ENCODE results near the gene FMO3.

FMO3 gene

DNA sequence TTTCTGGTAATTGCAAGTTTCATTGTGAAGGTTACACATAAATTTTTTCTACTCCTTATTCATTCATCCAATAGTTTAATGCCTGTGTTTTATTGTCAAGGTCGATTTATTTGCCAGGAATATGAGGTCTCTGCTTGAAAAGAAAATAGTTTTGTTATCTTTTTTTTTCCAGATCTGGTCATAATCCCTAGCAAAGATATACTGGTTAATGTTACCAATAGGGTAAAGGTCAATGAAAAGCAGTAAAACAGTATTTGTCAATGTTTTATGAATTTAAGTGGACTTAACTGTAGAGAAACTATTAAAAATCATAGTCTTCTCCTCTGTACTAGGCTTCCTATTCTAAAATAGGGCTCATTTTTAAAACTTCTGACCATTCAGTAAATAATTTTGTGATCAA lies 8.1 kb upstream of the FMO3 start:
- no peak overlapping the region for H2AFZ ChIP-seq (ENCODE audit: low read depth, low read length, severe bottlenecking)
- no peak for TF ChIP-seq EZH2phosphoT487 (conservative IDR thresholded peaks at IDR 0.05; ENCODE audit: low read length)
- TF ChIP-seq, protein P1, sequence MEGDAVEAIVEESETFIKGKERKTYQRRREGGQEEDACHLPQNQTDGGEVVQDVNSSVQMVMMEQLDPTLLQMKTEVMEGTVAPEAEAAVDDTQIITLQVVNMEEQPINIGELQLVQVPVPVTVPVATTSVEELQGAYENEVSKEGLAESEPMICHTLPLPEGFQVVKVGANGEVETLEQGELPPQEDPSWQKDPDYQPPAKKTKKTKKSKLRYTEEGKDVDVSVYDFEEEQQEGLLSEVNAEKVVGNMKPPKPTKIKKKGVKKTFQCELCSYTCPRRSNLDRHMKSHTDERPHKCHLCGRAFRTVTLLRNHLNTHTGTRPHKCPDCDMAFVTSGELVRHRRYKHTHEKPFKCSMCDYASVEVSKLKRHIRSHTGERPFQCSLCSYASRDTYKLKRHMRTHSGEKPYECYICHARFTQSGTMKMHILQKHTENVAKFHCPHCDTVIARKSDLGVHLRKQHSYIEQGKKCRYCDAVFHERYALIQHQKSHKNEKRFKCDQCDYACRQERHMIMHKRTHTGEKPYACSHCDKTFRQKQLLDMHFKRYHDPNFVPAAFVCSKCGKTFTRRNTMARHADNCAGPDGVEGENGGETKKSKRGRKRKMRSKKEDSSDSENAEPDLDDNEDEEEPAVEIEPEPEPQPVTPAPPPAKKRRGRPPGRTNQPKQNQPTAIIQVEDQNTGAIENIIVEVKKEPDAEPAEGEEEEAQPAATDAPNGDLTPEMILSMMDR (IDR thresholded peaks at IDR 0.05; ENCODE audit: insufficient read depth, low read length, poor library complexity, severe bottlenecking): no peak

DNA sequence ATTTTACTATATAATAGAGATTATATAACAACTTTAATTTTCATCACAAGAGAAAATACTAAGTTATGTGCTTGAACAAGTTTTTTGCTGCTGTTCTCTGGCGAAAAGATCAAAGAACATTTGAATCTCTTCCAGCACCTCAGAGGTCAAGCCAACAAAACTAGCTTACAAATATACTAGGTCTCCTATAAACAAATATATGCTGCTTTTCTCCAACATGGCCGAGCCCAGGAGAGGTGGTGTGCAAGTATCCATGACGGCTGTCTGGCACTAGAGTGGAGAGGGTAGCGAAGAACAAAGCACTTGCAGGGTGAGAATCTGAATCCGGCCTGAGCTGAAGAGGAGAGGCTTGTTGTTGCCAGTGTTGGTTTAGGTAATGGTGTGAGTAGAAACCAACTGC lies 7.5 kb upstream of the FMO3 start:
- Histone ChIP-seq H3K9me2 (replicated peaks; ENCODE audit: insufficient read depth, low read length) (no peaks in the 10 kb centered on the region), H3F3A (ENCODE audit: insufficient read depth) (no peaks in the 10 kb centered on the region), H3K4me2 (ENCODE audit: low read depth, low read length, poor library complexity, severe bottlenecking) (no peak overlapping the region), H2AFZ (ENCODE audit: low read depth, low read length, severe bottlenecking) (no peak overlapping the region), H3K9ac (ENCODE audit: low read length) (no peak overlapping the region), H3K36me3 (ENCODE audit: low read length) (no peaks in the 10 kb centered on the region), H3K27me3 (ENCODE audit: low read length) (no peaks in the 10 kb centered on the region), H3K27ac (ENCODE audit: low read depth, low read length) (no peak overlapping the region), H3K4me3 (ENCODE audit: insufficient read depth, low read length, poor library complexity, severe bottlenecking) (no peak overlapping the region), H4K20me1 (ENCODE audit: low read depth, low read length) (no peaks in the 10 kb centered on the region), H3K9me3 (ENCODE audit: insufficient read depth, low read length) (no peaks in the 10 kb centered on the region), H3K79me2 (ENCODE audit: insufficient read depth, low read length) (no peaks in the 10 kb centered on the region)
- TF ChIP-seq, protein P1 (IDR thresholded peaks at IDR 0.05; ENCODE audit: insufficient read depth, low read length, poor library complexity, severe bottlenecking): no peak
- no peak for TF ChIP-seq EZH2phosphoT487 (conservative IDR thresholded peaks at IDR 0.05; ENCODE audit: low read length)

More for the DNA sequence above, 8.1 kb upstream of the FMO3 start:
- Histone ChIP-seq H3K4me3 (ENCODE audit: insufficient read depth, low read length, poor library complexity, severe bottlenecking) (no peak overlapping the region), H3F3A (ENCODE audit: insufficient read depth) (no peaks in the 10 kb centered on the region), H3K79me2 (ENCODE audit: insufficient read depth, low read length) (no peaks in the 10 kb centered on the region), H4K20me1 (ENCODE audit: low read depth, low read length) (no peaks in the 10 kb centered on the region), H3K9me3 (ENCODE audit: insufficient read depth, low read length) (no peaks in the 10 kb centered on the region), H3K36me3 (ENCODE audit: low read length) (no peaks in the 10 kb centered on the region), H3K9ac (ENCODE audit: low read length) (no peak overlapping the region), H3K27ac (ENCODE audit: low read depth, low read length) (no peak overlapping the region), H3K4me2 (ENCODE audit: low read depth, low read length, poor library complexity, severe bottlenecking) (no peak overlapping the region), H3K9me2 (replicated peaks; ENCODE audit: insufficient read depth, low read length) (no peaks in the 10 kb centered on the region), H3K27me3 (ENCODE audit: low read length) (no peaks in the 10 kb centered on the region)

DNA sequence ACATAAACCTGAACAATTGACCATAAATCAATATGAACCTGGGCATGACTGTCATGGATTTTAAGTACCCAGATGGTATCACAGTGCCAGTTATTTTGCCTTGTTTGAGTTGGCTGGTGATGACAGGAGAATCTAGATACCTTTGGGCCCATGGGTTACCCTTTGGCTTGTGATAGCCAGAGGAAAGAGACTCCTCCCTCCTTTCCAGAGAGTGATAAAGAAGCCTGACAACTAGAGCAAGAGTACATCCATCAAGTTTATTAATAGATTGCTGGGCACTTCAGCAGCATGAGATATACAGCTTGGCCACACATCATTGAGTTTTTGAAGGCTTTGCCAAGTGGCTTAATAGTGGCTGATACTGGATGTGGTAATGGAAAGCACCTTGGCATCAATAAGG lies 6.6 kb upstream of the FMO3 start:
- H4K20me1 ChIP-seq (ENCODE audit: low read depth, low read length): no peaks in the 10 kb centered on the region
- no peaks in the 10 kb centered on the region for H3K36me3 ChIP-seq (ENCODE audit: low read length)
- H3K79me2 ChIP-seq (ENCODE audit: insufficient read depth, low read length): no peaks in the 10 kb centered on the region
- H3K4me2 ChIP-seq (ENCODE audit: low read depth, low read length, poor library complexity, severe bottlenecking): no peak overlapping the region
- TF ChIP-seq EZH2phosphoT487 (conservative IDR thresholded peaks at IDR 0.05; ENCODE audit: low read length): no peak
- TF ChIP-seq, protein P1 (IDR thresholded peaks at IDR 0.05; ENCODE audit: insufficient read depth, low read length, poor library complexity, severe bottlenecking): no peak
- no peaks in the 10 kb centered on the region for H3K27me3 ChIP-seq (ENCODE audit: low read length)
- H3K9ac ChIP-seq (ENCODE audit: low read length): no peak overlapping the region
- H3K4me3 ChIP-seq (ENCODE audit: insufficient read depth, low read length, poor library complexity, severe bottlenecking): no peak overlapping the region
- H3F3A ChIP-seq (ENCODE audit: insufficient read depth): no peaks in the 10 kb centered on the region
- no peak overlapping the region for H2AFZ ChIP-seq (ENCODE audit: low read depth, low read length, severe bottlenecking)
- no peak overlapping the region for H3K27ac ChIP-seq (ENCODE audit: low read depth, low read length)
- H3K9me2 ChIP-seq (replicated peaks; ENCODE audit: insufficient read depth, low read length): no peaks in the 10 kb centered on the region
- no peaks in the 10 kb centered on the region for H3K9me3 ChIP-seq (ENCODE audit: insufficient read depth, low read length)
